HUES64 (cell line): Measurements from ENCODE around the gene ZNF618.

Source experiments
- H3K27ac ChIP-seq: 2 replicates; pipeline ENCODE4 v1.7.0; 2013; ENCODE audit warnings: low read depth, low read length, inconsistent platforms
- H3K27me3 ChIP-seq: 2 replicates; pipeline ENCODE4 v1.6.1; 2013; ENCODE audit warnings: mild to moderate bottlenecking, low read length; ENCODE audit not compliant: insufficient read depth
- H3K36me3 ChIP-seq: 2 replicates; pipeline ENCODE4 v1.6.1; 2013; ENCODE audit warnings: mild to moderate bottlenecking, low read length; ENCODE audit not compliant: insufficient read depth
- H3K4me1 ChIP-seq: 2 replicates; pipeline ENCODE4 v1.6.1; 2013; ENCODE audit warnings: mild to moderate bottlenecking, low read length, moderate library complexity; ENCODE audit not compliant: insufficient read depth
- H3K4me3 ChIP-seq: 2 replicates; pipeline ENCODE4 v1.5.1; 2013; ENCODE audit warnings: mild to moderate bottlenecking, low read length, moderate library complexity
- H3K9ac ChIP-seq: 2 replicates; pipeline ENCODE4 v1.6.1; 2013; ENCODE audit warnings: mild to moderate bottlenecking, low read depth, low read length
- H3K9me3 ChIP-seq: 2 replicates; pipeline ENCODE4 v1.6.1; 2013; ENCODE audit warnings: low read depth, low read length; ENCODE audit not compliant: insufficient read depth
- WGBS: fragments of 150-250, 120-280 bp; methylation state at CpG from one replicate; pipeline ENCODE4 v1.1.7; 2013; ENCODE audit warnings: missing lambda C conversion rate; 5-methylcytosine and 5-hydroxymethylcytosine counted together

ZNF618 gene

GRCh38 chr9:114056527-114056926 is 180.4 kb downstream of the ZNF618 start:
- H3K9ac ChIP-seq: no peak overlapping the region
- 93% methylated on average over 5 of the region's 5 CpGs for WGBS

GRCh38 chr9:114057161-114057885 is 181.2 kb downstream of the ZNF618 start:
- no peaks in the 10 kb centered on the region; the same call in 1 of the 2 replicates for H3K4me1 ChIP-seq
- H3K9ac ChIP-seq: no peak overlapping the region
- no peaks in the 10 kb centered on the region; the same call in 1 of the 2 replicates for H3K36me3 ChIP-seq
- no peaks in the 10 kb centered on the region for H3K9me3 ChIP-seq
- no peaks in the 10 kb centered on the region for H3K27me3 ChIP-seq
- H3K27ac ChIP-seq: no peak overlapping the region
- WGBS: 87% methylated on average over 7 of the region's 7 CpGs
- H3K4me3 ChIP-seq: no peak overlapping the region

More at GRCh38 chr9:114056527-114056926, 180.4 kb downstream of the ZNF618 start:
- Histone ChIP-seq H3K9me3 (no peaks in the 10 kb centered on the region), H3K27ac (no peak overlapping the region), H3K4me1 (no peaks in the 10 kb centered on the region; the same call in 1 of the 2 replicates), H3K27me3 (no peaks in the 10 kb centered on the region), H3K4me3 (no peak overlapping the region), H3K36me3 (no peaks in the 10 kb centered on the region; the same call in 1 of the 2 replicates)

GRCh38 chr9:114058688-114059046 is 182.6 kb downstream of the ZNF618 start:
- Histone ChIP-seq H3K4me1 (no peaks in the 10 kb centered on the region; the same call in 1 of the 2 replicates), H3K36me3 (no peaks in the 10 kb centered on the region), H3K27me3 (no peaks in the 10 kb centered on the region), H3K9me3 (no peaks in the 10 kb centered on the region), H3K27ac (no peak overlapping the region), H3K4me3 (no peak overlapping the region), H3K9ac (no peak overlapping the region)
- 90% methylated on average over 4 of the region's 4 CpGs for WGBS

GRCh38 chr9:114059047-114059803 is 183.1 kb downstream of the ZNF618 start:
- no peak overlapping the region for H3K4me3 ChIP-seq
- WGBS: 92% methylated on average over 7 of the region's 8 CpGs
- H3K27me3 ChIP-seq: no peaks in the 10 kb centered on the region
- H3K27ac ChIP-seq: no peak overlapping the region
- H3K9me3 ChIP-seq: no peaks in the 10 kb centered on the region
- no peaks in the 10 kb centered on the region; the same call in 1 of the 2 replicates for H3K4me1 ChIP-seq
- H3K9ac ChIP-seq: no peak overlapping the region
- H3K36me3 ChIP-seq: no peaks in the 10 kb centered on the region

- H3K9ac ChIP-seq: no peak overlapping the region
- WGBS: 95% methylated on average over 8 of the region's 8 CpGs
- H3K4me1 ChIP-seq: no peaks in the 10 kb centered on the region; the same call in 1 of the 2 replicates
- H3K36me3 ChIP-seq: no peaks in the 10 kb centered on the region
- H3K4me3 ChIP-seq: no peak overlapping the region
- no peak overlapping the region for H3K27ac ChIP-seq
- H3K27me3 ChIP-seq: no peaks in the 10 kb centered on the region
- no peaks in the 10 kb centered on the region for H3K9me3 ChIP-seq
These were observed 184.0 kb downstream of the ZNF618 start for GRCh38 chr9:114060070-114060469.

- Histone ChIP-seq H3K27me3 (no peaks in the 10 kb centered on the region), H3K9ac (no peak overlapping the region), H3K4me3 (no peak overlapping the region), H3K9me3 (no peaks in the 10 kb centered on the region), H3K36me3 (no peaks in the 10 kb centered on the region), H3K27ac (no peak overlapping the region), H3K4me1 (no peaks in the 10 kb centered on the region; the same call in 1 of the 2 replicates)
- 85% methylated on average over 9 of the region's 9 CpGs for WGBS
These were observed 184.6 kb downstream of the ZNF618 start for GRCh38 chr9:114060711-114061110.

- WGBS: 95% methylated on average over 12 of the region's 12 CpGs
- Histone ChIP-seq H3K36me3 (no peaks in the 10 kb centered on the region), H3K4me3 (no peak overlapping the region), H3K27me3 (no peaks in the 10 kb centered on the region), H3K9ac (no peak overlapping the region), H3K4me1 (no peaks in the 10 kb centered on the region), H3K27ac (no peak overlapping the region), H3K9me3 (no peaks in the 10 kb centered on the region)
These were observed 185.2 kb downstream of the ZNF618 start for GRCh38 chr9:114061292-114061691.

GRCh38 chr9:114061830-114062474 is 185.8 kb downstream of the ZNF618 start:
- Histone ChIP-seq H3K9ac (no peak overlapping the region), H3K27ac (no peak overlapping the region), H3K27me3 (no peaks in the 10 kb centered on the region), H3K4me3 (no peak overlapping the region), H3K9me3 (no peaks in the 10 kb centered on the region), H3K36me3 (no peaks in the 10 kb centered on the region), H3K4me1 (no peaks in the 10 kb centered on the region)
- 83% methylated on average over 3 of the region's 4 CpGs for WGBS

- no peak overlapping the region for H3K9ac ChIP-seq
- no peak overlapping the region for H3K27ac ChIP-seq
- no peaks in the 10 kb centered on the region for H3K9me3 ChIP-seq
- no peaks in the 10 kb centered on the region for H3K27me3 ChIP-seq
- no peaks in the 10 kb centered on the region for H3K36me3 ChIP-seq
- WGBS: 90% methylated on average over 8 of the region's 8 CpGs
- no peaks in the 10 kb centered on the region for H3K4me1 ChIP-seq
- no peak overlapping the region for H3K4me3 ChIP-seq
These were observed 189.2 kb downstream of the ZNF618 start for GRCh38 chr9:114065304-114065703.

GRCh38 chr9:114069476-114070187 is 193.5 kb downstream of the ZNF618 start:
- no peaks in the 10 kb centered on the region for H3K4me1 ChIP-seq
- 92% methylated on average over 9 of the region's 9 CpGs for WGBS
- no peaks in the 10 kb centered on the region for H3K36me3 ChIP-seq
- no peak overlapping the region for H3K27ac ChIP-seq
- H3K4me3 ChIP-seq: no peak overlapping the region
- no peak overlapping the region for H3K9ac ChIP-seq
- H3K9me3 ChIP-seq: no peaks in the 10 kb centered on the region
- no peaks in the 10 kb centered on the region for H3K27me3 ChIP-seq
